ENCODE data around the gene ZNF235. TPM values are rescaled to one million over a fixed set of nuclear protein-coding genes. Genes with fewer than 3 reads are reported as not detected.
"Not testable (repeated sequence)": the region's sequence is repeated elsewhere in the genome, so short reads cannot be mapped to it uniquely, and the experiment has no call there.

Gene ZNF235
- total and polyA plus RNA-seq, 9 donors: 2.5 to 7.4 (median 5.9) TPM

DNA sequence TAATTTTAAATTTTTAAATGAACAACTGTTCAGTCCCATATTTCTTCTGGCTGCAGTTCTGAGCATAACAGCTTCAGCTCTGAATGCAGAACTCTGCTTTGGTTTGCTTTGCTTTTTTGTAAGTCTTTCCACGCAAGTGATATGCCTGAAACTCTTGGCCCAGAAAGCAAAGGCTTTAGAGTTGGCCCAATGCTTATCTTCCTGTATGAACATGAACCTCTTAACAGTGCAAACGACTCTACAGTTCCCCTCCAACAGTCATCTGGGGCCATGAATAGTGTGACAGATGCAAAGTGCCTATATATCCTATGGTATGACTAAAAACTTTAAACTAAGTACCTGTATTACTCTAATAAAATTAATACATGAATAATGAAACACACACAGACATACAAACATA lies 37.0 kb upstream of the ZNF235 start:
- Histone ChIP-seq H3K4me3 (no peak overlapping the region), H3K27ac (no peak overlapping the region), H3K9me3 (peaks cover 0 to 54% of the 10 kb centered on the region in 2 donors), H3K36me3 (no peaks in the 10 kb centered on the region), H3K4me1 (ENCODE audit: insufficient read depth) (no peaks in the 10 kb centered on the region), H3K27me3 (no peaks in the 10 kb centered on the region)
- DNase-seq: no peak
- intact Hi-C loops (cut with DNase I): no loop called here
- TF ChIP-seq, protein P1, sequence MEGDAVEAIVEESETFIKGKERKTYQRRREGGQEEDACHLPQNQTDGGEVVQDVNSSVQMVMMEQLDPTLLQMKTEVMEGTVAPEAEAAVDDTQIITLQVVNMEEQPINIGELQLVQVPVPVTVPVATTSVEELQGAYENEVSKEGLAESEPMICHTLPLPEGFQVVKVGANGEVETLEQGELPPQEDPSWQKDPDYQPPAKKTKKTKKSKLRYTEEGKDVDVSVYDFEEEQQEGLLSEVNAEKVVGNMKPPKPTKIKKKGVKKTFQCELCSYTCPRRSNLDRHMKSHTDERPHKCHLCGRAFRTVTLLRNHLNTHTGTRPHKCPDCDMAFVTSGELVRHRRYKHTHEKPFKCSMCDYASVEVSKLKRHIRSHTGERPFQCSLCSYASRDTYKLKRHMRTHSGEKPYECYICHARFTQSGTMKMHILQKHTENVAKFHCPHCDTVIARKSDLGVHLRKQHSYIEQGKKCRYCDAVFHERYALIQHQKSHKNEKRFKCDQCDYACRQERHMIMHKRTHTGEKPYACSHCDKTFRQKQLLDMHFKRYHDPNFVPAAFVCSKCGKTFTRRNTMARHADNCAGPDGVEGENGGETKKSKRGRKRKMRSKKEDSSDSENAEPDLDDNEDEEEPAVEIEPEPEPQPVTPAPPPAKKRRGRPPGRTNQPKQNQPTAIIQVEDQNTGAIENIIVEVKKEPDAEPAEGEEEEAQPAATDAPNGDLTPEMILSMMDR (IDR thresholded peaks at IDR 0.05): no peak
- TF ChIP-seq POLR2A (IDR thresholded peaks at IDR 0.05): no peak
- WGBS, 3 donors: 94 to 96% (median 95%) methylated on average over 2 of the region's 2 CpGs

GRCh38 chr19:44334639-44335038 lies 29.8 kb upstream of the ZNF235 start:
- DNase-seq; intact Hi-C loops (cut with DNase I); H3K27ac ChIP-seq; H3K27me3 ChIP-seq; H3K36me3 ChIP-seq; H3K4me1 ChIP-seq (ENCODE audit: insufficient read depth); H3K4me3 ChIP-seq: not testable (repeated sequence)
- WGBS, 3 donors: 65 to 79% (median 67%) methylated on average over 3 of the region's 3 CpGs
- H3K9me3 ChIP-seq: peaks cover 10 to 79% of the 10 kb centered on the region in 2 donors

GRCh38 chr19:44332145-44332544 lies 27.3 kb upstream of the ZNF235 start:
- H3K36me3 ChIP-seq: no peaks in the 10 kb centered on the region
- no peaks in the 10 kb centered on the region for H3K4me1 ChIP-seq (ENCODE audit: insufficient read depth)
- no peak overlapping the region for H3K4me3 ChIP-seq
- peaks cover 10 to 83% of the 10 kb centered on the region in 2 donors for H3K9me3 ChIP-seq
- 94 to 98% (median 98%) methylated on average over 1 of the region's 1 CpG for WGBS, 3 donors
- intact Hi-C loops (cut with DNase I): no loop called here
- TF ChIP-seq EP300 (IDR thresholded peaks at IDR 0.05) (no peak), POLR2A (IDR thresholded peaks at IDR 0.05) (no peak)
- TF ChIP-seq, protein P1 (IDR thresholded peaks at IDR 0.05): no peak
- H3K27me3 ChIP-seq: no peaks in the 10 kb centered on the region
- no peak overlapping the region for H3K27ac ChIP-seq
- no peak for DNase-seq

DNA sequence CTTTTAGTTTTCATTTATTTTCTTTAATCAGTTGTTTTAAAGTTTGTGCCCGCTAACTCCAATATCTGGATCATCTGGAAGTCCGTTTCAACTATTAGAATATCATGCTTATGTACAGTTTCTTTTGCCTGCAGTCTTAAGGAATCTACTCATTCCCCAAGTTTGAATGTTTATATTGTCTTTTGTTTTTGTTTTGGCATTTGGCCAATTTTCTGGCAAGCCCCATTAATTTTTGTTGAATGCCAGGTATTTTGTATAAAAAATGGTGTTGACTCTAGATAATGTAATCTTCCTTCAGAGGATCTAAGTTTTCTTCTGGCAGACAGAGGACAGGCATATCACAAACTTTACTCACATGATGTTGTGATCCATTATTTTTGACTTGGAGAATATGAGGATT lies 11.1 kb upstream of the ZNF235 start:
- no peak overlapping the region for H3K27ac ChIP-seq
- WGBS, 3 donors: 72 to 95% (median 93%) methylated on average over 2 of the region's 2 CpGs
- H3K27me3 ChIP-seq: no peaks in the 10 kb centered on the region
- no peaks in the 10 kb centered on the region for H3K36me3 ChIP-seq
- H3K9me3 ChIP-seq: peaks cover 3 to 4% of the 10 kb centered on the region in 2 donors
- TF ChIP-seq, protein P1 (IDR thresholded peaks at IDR 0.05): no peak
- no peak for TF ChIP-seq EP300 (IDR thresholded peaks at IDR 0.05)
- no peak for TF ChIP-seq POLR2A (IDR thresholded peaks at IDR 0.05)
- H3K4me1 ChIP-seq (ENCODE audit: insufficient read depth): no peaks in the 10 kb centered on the region
- DNase-seq: no peak
- H3K4me3 ChIP-seq: no peak overlapping the region
- intact Hi-C loops (cut with DNase I): no loop called here

GRCh38 chr19:44313231-44313630 lies 8.4 kb upstream of the ZNF235 start:
- no peak for DNase-seq
- Histone ChIP-seq H3K36me3 (no peaks in the 10 kb centered on the region), H3K27me3 (no peaks in the 10 kb centered on the region), H3K27ac (no peak overlapping the region), H3K4me3 (no peak overlapping the region), H3K9me3 (peaks cover 3 to 4% of the 10 kb centered on the region in 2 donors), H3K4me1 (ENCODE audit: insufficient read depth) (no peaks in the 10 kb centered on the region)
- WGBS, 3 donors: 89 to 100% (median 97%) methylated on average over 1 of the region's 1 CpG
- TF ChIP-seq, protein P1 (IDR thresholded peaks at IDR 0.05): no peak
- TF ChIP-seq EP300 (IDR thresholded peaks at IDR 0.05) (no peak), POLR2A (IDR thresholded peaks at IDR 0.05) (no peak)
- intact Hi-C loops (cut with DNase I): no loop called here
